HG03558 (cell line): ENCODE data around the gene DCXR.

Source experiments
- ATAC-seq: cut with Tn5 transposase; IDR thresholded peaks from one replicate; pipeline ENCODE4 v1.9.1; 2021; ENCODE audit warnings: moderate number of reproducible peaks; ENCODE audit not compliant: unreplicated experiment; ENCODE audit errors: extremely low read depth

DCXR gene

GRCh38 chr17:82037092-82037888, at the start of gene DCXR:
TSS of gene DCXR (minus strand) at chr17:82037697. CDS start at chr17:82037682, 15 bp downstream.
- peak; percentile 54 for ATAC-seq

- ATAC-seq, result no peak
Measured at GRCh38 chr17:82085931-82086764, 48.7 kb upstream of the DCXR start.

GRCh38 chr17:82085031-82085861, 47.7 kb upstream of the DCXR start:
- ATAC-seq, result no peak

GRCh38 chr17:82084373-82085030, 47.0 kb upstream of the DCXR start:
- ATAC-seq, result no peak

GRCh38 chr17:82083533-82084359, 46.2 kb upstream of the DCXR start:
- ATAC-seq, result no peak

DNA sequence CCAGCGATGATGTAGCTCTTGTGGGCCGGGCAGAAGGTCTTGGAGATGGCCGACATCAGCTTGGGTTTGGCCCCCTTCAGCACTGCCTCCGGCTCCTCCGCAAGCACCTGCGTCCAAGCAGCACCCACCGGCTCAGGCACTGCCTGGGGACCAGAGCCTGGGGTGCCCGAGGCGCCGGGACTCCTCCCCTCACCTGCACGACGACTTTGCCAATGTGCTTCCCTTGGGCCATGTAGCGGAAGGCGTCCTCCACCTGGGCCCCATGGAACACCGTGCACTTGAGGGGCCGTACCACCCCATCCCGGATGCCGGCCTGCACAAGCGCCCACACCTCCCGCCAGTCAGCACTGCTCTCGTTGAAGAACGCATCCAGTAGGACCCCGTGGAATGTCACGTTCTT, 45.5 kb upstream of the DCXR start:
- ATAC-seq, result no peak

DNA sequence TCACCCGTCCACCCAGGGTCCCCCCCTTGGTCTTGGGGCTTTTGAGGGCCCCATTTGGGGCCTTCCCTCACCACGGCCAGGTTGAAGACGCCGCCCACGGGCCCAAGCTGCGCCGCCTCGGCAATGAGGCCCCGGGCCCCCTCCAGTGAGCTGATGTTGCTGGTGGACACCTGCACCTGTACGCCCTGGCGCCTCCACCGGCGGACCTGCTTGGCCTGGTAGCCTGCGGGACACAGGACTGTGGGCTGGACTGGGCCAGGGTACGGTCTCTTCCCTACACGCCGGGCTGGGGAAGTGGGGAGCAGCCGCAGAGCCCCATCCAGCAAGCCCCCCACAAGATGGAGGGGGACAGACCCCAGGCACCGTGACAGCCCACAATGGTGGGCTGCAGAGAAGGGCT, 45.0 kb upstream of the DCXR start:
- ATAC-seq, result no peak

DNA sequence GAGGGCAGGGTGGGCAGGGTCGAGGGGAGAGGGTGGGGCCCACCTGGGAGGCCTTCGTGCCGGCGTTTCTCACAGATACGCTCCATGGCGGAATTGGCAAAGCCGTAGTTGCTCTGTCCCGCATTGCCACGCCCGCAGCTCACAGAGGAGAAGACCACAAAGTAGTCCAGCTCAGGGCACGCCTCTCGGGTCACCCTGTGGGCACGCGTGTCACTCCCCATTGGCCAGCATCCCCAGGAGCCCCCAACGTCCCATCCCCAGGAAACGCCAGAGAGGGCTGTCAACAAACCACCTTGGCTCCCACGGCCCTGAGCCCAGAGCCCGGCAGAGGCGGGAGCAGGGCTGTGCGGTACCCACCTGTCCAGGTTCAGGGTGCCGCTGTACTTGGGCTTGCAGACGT, 44.5 kb upstream of the DCXR start:
- ATAC-seq, result no peak

- no peak for ATAC-seq
Measured at GRCh38 chr17:82081546-82081945, 44.0 kb upstream of the DCXR start.

- no peak for ATAC-seq
Measured at GRCh38 chr17:82080789-82081464, 43.4 kb upstream of the DCXR start.

GRCh38 chr17:82080048-82080788, 42.7 kb upstream of the DCXR start:
- ATAC-seq, result no peak

DNA sequence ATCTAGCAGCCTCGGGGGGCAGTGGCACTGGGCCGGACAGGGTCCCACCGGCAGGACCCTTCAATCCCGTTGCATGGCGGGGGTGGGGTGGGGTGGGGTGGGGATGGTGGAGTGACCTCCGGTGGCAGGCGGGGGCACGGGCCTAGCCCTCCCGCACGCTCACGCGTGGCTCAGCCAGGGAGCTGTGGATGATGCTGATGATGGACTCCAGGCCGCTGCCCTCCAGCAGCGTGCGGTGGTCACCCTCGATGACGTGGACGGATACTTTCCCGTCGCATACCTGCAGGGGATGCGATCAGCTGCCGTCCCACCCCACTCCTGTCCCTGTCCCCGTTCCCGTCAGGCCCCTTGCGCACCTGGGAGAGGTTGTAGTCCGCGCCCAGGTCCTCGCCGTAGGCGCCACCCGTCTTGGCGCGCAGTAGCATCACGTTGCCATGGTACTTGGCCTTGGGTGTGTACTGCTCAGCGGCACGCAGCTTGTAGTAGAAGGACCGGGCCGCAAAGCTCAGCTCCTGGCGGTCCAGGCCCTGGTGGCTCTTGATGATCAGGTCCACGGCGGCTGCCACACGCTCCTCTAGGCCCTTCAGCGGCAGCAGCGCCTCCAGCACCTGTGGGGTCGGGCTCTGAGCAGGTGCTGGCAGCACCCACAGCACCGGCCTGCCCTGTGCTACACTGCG, 41.6 kb upstream of the DCXR start:
- no peak for ATAC-seq

DNA sequence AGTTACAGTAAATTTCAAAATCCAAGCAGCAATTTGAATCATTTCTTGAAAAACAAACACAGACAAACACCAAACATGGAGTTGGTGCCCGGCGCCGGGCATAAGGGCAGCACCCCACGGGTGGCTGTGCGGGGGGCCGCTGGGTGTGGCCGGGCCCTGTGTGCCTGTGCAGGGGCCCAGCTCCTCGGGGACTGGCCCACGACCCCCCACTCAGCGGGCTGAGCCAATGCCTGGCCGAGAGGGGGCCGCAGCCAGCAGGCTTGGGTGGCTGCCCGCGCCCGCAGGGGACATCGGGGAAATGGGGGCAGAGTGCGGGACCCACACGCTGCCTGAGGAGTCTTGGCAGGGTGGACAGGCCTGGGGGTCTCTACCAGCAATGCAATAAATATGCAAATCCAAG, 40.9 kb upstream of the DCXR start:
- no peak for ATAC-seq

DNA sequence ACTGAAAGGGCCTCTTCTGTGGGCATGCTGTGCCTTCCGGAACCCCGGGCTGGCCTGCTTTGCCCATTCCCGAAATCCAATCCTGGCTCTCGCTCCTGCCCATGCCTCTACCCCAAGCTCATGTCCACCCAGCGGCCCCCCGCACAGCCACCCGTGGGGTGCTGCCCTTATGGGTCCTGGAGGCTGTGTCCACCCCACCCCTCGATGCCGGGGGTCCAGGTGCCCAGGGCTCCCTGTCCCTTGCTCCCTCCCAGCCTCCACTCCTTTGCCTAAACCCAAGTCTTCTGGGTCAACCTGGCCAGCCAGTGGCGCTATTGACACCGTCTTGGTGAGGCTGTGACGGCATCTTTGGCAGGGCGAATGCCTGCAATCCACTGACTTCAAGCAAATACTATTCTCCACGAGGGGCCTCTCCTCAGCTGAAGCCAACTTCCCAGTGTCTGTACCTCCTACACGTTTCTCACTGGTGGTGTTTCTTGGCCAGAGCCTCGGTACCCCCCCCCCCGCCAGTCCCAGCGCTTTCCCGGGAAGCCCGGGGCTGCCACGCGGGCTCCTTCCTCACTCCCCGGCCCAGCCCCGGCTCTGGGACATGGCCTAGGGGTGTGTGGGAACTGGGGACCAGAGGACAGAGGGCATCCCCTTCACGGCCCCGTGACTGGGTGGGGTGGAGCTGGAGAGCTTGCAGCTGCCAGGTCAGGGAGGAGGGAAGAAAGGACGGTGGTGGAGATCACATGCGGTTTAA, 40.3 kb upstream of the DCXR start:
- ATAC-seq, result no peak

GRCh38 chr17:82076785-82077591, 39.5 kb upstream of the DCXR start:
- no peak for ATAC-seq
